Gastroesophageal sphincter (tissue), 4 donors: ENCODE data around the gene MXD4. TPM values are rescaled to one million over a fixed set of nuclear protein-coding genes. Genes with fewer than 3 reads are reported as not detected.
A peak's percentile ranks its signal among the peaks of the same experiment; 100 is the strongest.

Experiments used
- ATAC-seq: fragments of 150-250 bp; one replicate; pipeline ENCODE4 v1.9.1; 2016; ENCODE audit warnings: mild to moderate bottlenecking, moderate library complexity
- H3K27ac ChIP-seq, 4 donors: fragments of 200-600 bp; sonication (generic) in 3 of 4; 1 replicate in 3 of 4; 2 replicates in 1 of 4; pipeline ENCODE4 v1.5.1; 2016 to 2019
- H3K27me3 ChIP-seq: fragments of 200-600 bp; sonication (generic); one replicate; pipeline ENCODE4 v1.5.1; 2019
- H3K36me3 ChIP-seq, 2 donors: fragments of 200-600 bp; sonication (generic); one replicate each; pipeline ENCODE4 v1.5.1; 2019; ENCODE audit warnings: control low read depth in 1 of 2
- H3K4me1 ChIP-seq, 3 donors: fragments of 200-600 bp; sonication (generic); 1 replicate in 2 of 3; 2 replicates in 1 of 3; pipeline ENCODE4 v1.5.1; 2016 to 2019; ENCODE audit warnings: control low read depth in 2 of 3
- H3K4me3 ChIP-seq, 2 donors: fragments of 200-600 bp; sonication (generic); one replicate each; pipeline ENCODE4 v1.5.1; 2019; ENCODE audit warnings: mild to moderate bottlenecking in 1 of 2, moderate library complexity in 1 of 2
- H3K9me3 ChIP-seq, 3 donors: fragments of 200-600 bp; sonication (generic); one replicate each; pipeline ENCODE4 v1.5.1; 2017 to 2019; ENCODE audit warnings: control low read depth in 2 of 3
- CTCF ChIP-seq, 4 experiments: fragments of 200-600 bp in 2 of 4; fragments of 450-650 bp in 2 of 4; sonication (generic) in 1 of 4; IDR thresholded peaks; one replicate each; pipeline ENCODE4 v1.5.1; 2017 to 2019; ENCODE audit warnings: antibody characterized with exemption in 4 of 4, mild to moderate bottlenecking in 2 of 4, moderate library complexity in 2 of 4
- EP300 ChIP-seq: sonication (generic); formaldehyde crosslinking; IDR thresholded peaks from one replicate; pipeline ENCODE4 v1.6.1; 2017; ENCODE audit warnings: antibody characterized with exemption, mild to moderate bottlenecking
- POLR2A ChIP-seq, 2 donors: fragments of 450-650 bp; IDR thresholded peaks; one replicate each; pipeline ENCODE4 v1.6.1; 2017; ENCODE audit warnings: antibody characterized with exemption in 2 of 2, mild to moderate bottlenecking in 2 of 2, moderate library complexity in 1 of 2
- POLR2AphosphoS5 ChIP-seq: sonication (generic); formaldehyde crosslinking; IDR thresholded peaks from one replicate; pipeline ENCODE4 v1.6.1; 2017; ENCODE audit warnings: antibody characterized with exemption
- WGBS, 2 donors: methylation state at CpG; one replicate each; pipeline ENCODE4 v1.1.5; 2018; ENCODE audit warnings: low coverage in 1 of 2; 5-methylcytosine and 5-hydroxymethylcytosine counted together
- total RNA-seq, 4 donors: library from RNA; depleted of rRNA; stranded (reverse); fragments of >200 nt; gene quantifications; one replicate each; pipeline ENCODE4 v1.1.0, GENCODE V29; 2016

Gene MXD4
- total RNA-seq, 4 donors from 2014 or later, result 36.1 to 76.2 (median 55.6) TPM

GRCh38 chr4:2269206-2269531, 7.3 kb upstream of the MXD4 start:
- 72 to 82% methylated on average over 2 of the region's 6 CpGs for WGBS, 2 donors
- no peak for ATAC-seq
- Histone ChIP-seq H3K36me3 (peaks cover 0 to 20% of the 10 kb centered on the region in 2 donors), H3K9me3 (no peaks in the 10 kb centered on the region), H3K27me3 (no peaks in the 10 kb centered on the region), H3K4me1 (peaks cover 4 to 35% (median 10%) of the 10 kb centered on the region in 3 donors), H3K27ac (no peak overlapping the region), H3K4me3 (no peak overlapping the region)
- TF ChIP-seq EP300, result no peak
- TF ChIP-seq POLR2A (IDR thresholded peaks at IDR 0.05), result no peak
- no peak for TF ChIP-seq CTCF (IDR thresholded peaks at IDR 0.05)
- no peak for TF ChIP-seq POLR2AphosphoS5

- 80% methylated on average over 3 of the region's 22 CpGs; no CpG with 5 or more reads in 1 of the 2 donors for WGBS, 2 donors
- TF ChIP-seq POLR2A (IDR thresholded peaks at IDR 0.05) (no peak), CTCF (IDR thresholded peaks at IDR 0.05) (no peak), EP300 (no peak)
- no peaks in the 10 kb centered on the region for H3K9me3 ChIP-seq
- no peak overlapping the region for H3K27ac ChIP-seq
- H3K36me3 ChIP-seq, result peaks cover 0 to 17% of the 10 kb centered on the region in 2 donors
- ATAC-seq, result no peak
- H3K4me1 ChIP-seq, result peaks cover 4 to 41% (median 10%) of the 10 kb centered on the region in 3 donors
- no peak overlapping the region for H3K4me3 ChIP-seq
- H3K27me3 ChIP-seq, result no peaks in the 10 kb centered on the region
Measured at GRCh38 chr4:2268357-2269205, 6.7 kb upstream of the MXD4 start.

- no peak overlapping the region for H3K27ac ChIP-seq
- TF ChIP-seq POLR2A (IDR thresholded peaks at IDR 0.05) (no peak), EP300 (no peak), POLR2AphosphoS5 (no peak), CTCF (IDR thresholded peaks at IDR 0.05) (no peak)
- no CpG with 5 or more reads among the region's 12 CpGs for WGBS, 2 donors
- peaks cover 0 to 15% of the 10 kb centered on the region in 2 donors for H3K36me3 ChIP-seq
- H3K9me3 ChIP-seq, result no peaks in the 10 kb centered on the region
- ATAC-seq, result no peak
- H3K4me3 ChIP-seq, result no peak overlapping the region
- H3K4me1 ChIP-seq, result peaks cover 4 to 49% (median 15%) of the 10 kb centered on the region in 3 donors
- H3K27me3 ChIP-seq, result no peaks in the 10 kb centered on the region
Measured at GRCh38 chr4:2267841-2268240, 5.9 kb upstream of the MXD4 start.

GRCh38 chr4:2267320-2267811, 5.5 kb upstream of the MXD4 start:
- Histone ChIP-seq H3K9me3 (no peaks in the 10 kb centered on the region), H3K27me3 (no peaks in the 10 kb centered on the region), H3K27ac (peak overlapping the region in 1 of 4 donors; percentile 67), H3K36me3 (peaks cover 0 to 15% of the 10 kb centered on the region in 2 donors), H3K4me1 (peaks cover 4 to 53% (median 17%) of the 10 kb centered on the region in 3 donors), H3K4me3 (no peak overlapping the region)
- ATAC-seq, result no peak
- TF ChIP-seq POLR2A (IDR thresholded peaks at IDR 0.05), result no peak
- 93% methylated on average over 3 of the region's 18 CpGs; no CpG with 5 or more reads in 1 of the 2 donors for WGBS, 2 donors

GRCh38 chr4:2266821-2267220, 4.9 kb upstream of the MXD4 start:
- Histone ChIP-seq H3K27me3 (no peaks in the 10 kb centered on the region), H3K4me3 (no peak overlapping the region), H3K4me1 (peaks cover 4 to 53% (median 17%) of the 10 kb centered on the region in 3 donors), H3K27ac (peak overlapping the region in 2 of 4 donors; percentile 67 to 72), H3K9me3 (no peaks in the 10 kb centered on the region), H3K36me3 (peaks cover 0 to 11% of the 10 kb centered on the region in 2 donors)
- no peak for TF ChIP-seq POLR2AphosphoS5
- no peak for TF ChIP-seq POLR2A (IDR thresholded peaks at IDR 0.05)
- no peak for TF ChIP-seq CTCF (IDR thresholded peaks at IDR 0.05)
- no peak for ATAC-seq
- 54% methylated on average over 3 of the region's 5 CpGs; no CpG with 5 or more reads in 1 of the 2 donors for WGBS, 2 donors
